ENCODE data around the gene MOGAT1. TPM values are rescaled to one million over a fixed set of nuclear protein-coding genes. Genes with fewer than 3 reads are reported as not detected.

The MOGAT1 gene
- polyA plus RNA-seq, 2 of the 4 experiments (the other 2 are of a cell fraction): not detected

- CTCF ChIA-PET: interaction anchor here (0.6 to 8.0 kb wide), 8 partner anchors 12 to 198 kb away, joined by 3 to 71 read pairs (median 36); partner anchors contain the start of gene ACSL3
- no peak for DNase-seq (ENCODE audit: low read depth in 1 of 2, low spot score in 1 of 2)
- 91% methylated on average over 3 of the region's 3 CpGs for WGBS (ENCODE audit: missing lambda C conversion rate)
- no peak for FAIRE-seq
- Histone ChIP-seq H3K27ac (no peak overlapping the region), H3K4me2 (no peak overlapping the region), H3K4me1 (peaks cover 15% of the 10 kb centered on the region; the same call in 2 of the 3 replicates), H3K4me3 (no peak overlapping the region), H3K9me3 (no peaks in the 10 kb centered on the region)
- POLR2A ChIA-PET: no interaction called here
- no peak for ATAC-seq
- TF ChIP-seq FOSB (CRISPR knock-in tag; IDR thresholded peaks at IDR 0.05) (no peak), JUNB (IDR thresholded peaks at IDR 0.05) (no peak), RCOR1 (IDR thresholded peaks at IDR 0.05; ENCODE audit: low read depth, low read length) (no peak), RARB (CRISPR knock-in tag; IDR thresholded peaks at IDR 0.05) (no peak), HDAC2 (IDR thresholded peaks at IDR 0.05) (no peak), MYC (IDR thresholded peaks at IDR 0.05; ENCODE audit: borderline replicate concordance, low read length) (no peak), POLR2A (IDR thresholded peaks at IDR 0.05; ENCODE audit: low read length) (no peak), CHD2 (IDR thresholded peaks at IDR 0.05; ENCODE audit: low read length, partially characterized antibody) (no peak), PBX3 (IDR thresholded peaks at IDR 0.05) (no peak), CEBPB (IDR thresholded peaks at IDR 0.05) (no peak), E2F6 (IDR thresholded peaks at IDR 0.05; ENCODE audit: borderline replicate concordance, low read depth) (no peak)
These were observed 39.3 kb downstream of the MOGAT1 start for GRCh38 chr2:222710736-222711135.

- no peak overlapping the region for H3K27ac ChIP-seq
- ChIA-PET CTCF (interaction anchor here (0.6 to 6.0 kb wide), 3 partner anchors 13 to 151 kb away, joined by 3 to 60 read pairs (median 3); partner anchors contain the start of gene ACSL3), POLR2A (no interaction called here)
- no peak for DNase-seq (ENCODE audit: low read depth in 1 of 2, low spot score in 1 of 2)
- H3K4me1 ChIP-seq: peaks cover 15% of the 10 kb centered on the region; the same call in 2 of the 3 replicates
- no peak for ATAC-seq
- no peak overlapping the region for H3K4me2 ChIP-seq
- H3K4me3 ChIP-seq: no peak overlapping the region
- no peak for FAIRE-seq
- 90% methylated on average over 10 of the region's 10 CpGs for WGBS (ENCODE audit: missing lambda C conversion rate)
- TF ChIP-seq BHLHE40 (IDR thresholded peaks at IDR 0.05; ENCODE audit: low read depth, low read length): no peak
- no peaks in the 10 kb centered on the region for H3K9me3 ChIP-seq
These were observed 40.0 kb downstream of the MOGAT1 start for GRCh38 chr2:222711315-222711940.

GRCh38 chr2:222713002-222713401 is 41.5 kb downstream of the MOGAT1 start:
- Histone ChIP-seq H3K4me3 (no peak overlapping the region), H3K4me2 (no peak overlapping the region), H3K4me1 (peaks cover 11% of the 10 kb centered on the region; the same call in 2 of the 3 replicates), H3K27ac (no peak overlapping the region), H3K9me3 (no peaks in the 10 kb centered on the region)
- 82% methylated on average over 3 of the region's 3 CpGs for WGBS (ENCODE audit: missing lambda C conversion rate)
- TF ChIP-seq RCOR1 (IDR thresholded peaks at IDR 0.05; ENCODE audit: low read depth, low read length) (no peak), EP300 (IDR thresholded peaks at IDR 0.05) (no peak), REST (IDR thresholded peaks at IDR 0.05) (no peak), FOXS1 (CRISPR knock-in tag; IDR thresholded peaks at IDR 0.05) (no peak), BHLHE40 (IDR thresholded peaks at IDR 0.05; ENCODE audit: low read depth, low read length) (no peak), NR3C1 (IDR thresholded peaks at IDR 0.05) (no peak), CBX2 (IDR thresholded peaks at IDR 0.05; ENCODE audit: borderline replicate concordance, low read depth) (no peak), NFE2L2 (conservative IDR thresholded peaks at IDR 0.05; ENCODE audit: low read length) (no peak), CHD2 (IDR thresholded peaks at IDR 0.05; ENCODE audit: low read length, partially characterized antibody) (no peak), CHD4 (IDR thresholded peaks at IDR 0.05; ENCODE audit: borderline replicate concordance) (no peak), CEBPB (IDR thresholded peaks at IDR 0.05) (no peak), RAD21 (conservative IDR thresholded peaks at IDR 0.05 in 1 of 2, IDR thresholded peaks at IDR 0.05 in 1 of 2) (no peak), ATOH8 (CRISPR knock-in tag; IDR thresholded peaks at IDR 0.05; ENCODE audit: low read depth) (no peak), RNF2 (IDR thresholded peaks at IDR 0.05; ENCODE audit: borderline replicate concordance, low read depth) (no peak)
- ChIA-PET CTCF (interaction anchor here (1.8 kb wide), 1 partner anchor 23 kb away, joined by 5 read pairs; no protein-coding TSS in a partner anchor), POLR2A (no interaction called here)
- DNase-seq (ENCODE audit: low read depth in 1 of 2, low spot score in 1 of 2) (no peak), FAIRE-seq (no peak), ATAC-seq (no peak)
